Measurements from ENCODE around the gene FAF1.

FAF1 gene

DNA sequence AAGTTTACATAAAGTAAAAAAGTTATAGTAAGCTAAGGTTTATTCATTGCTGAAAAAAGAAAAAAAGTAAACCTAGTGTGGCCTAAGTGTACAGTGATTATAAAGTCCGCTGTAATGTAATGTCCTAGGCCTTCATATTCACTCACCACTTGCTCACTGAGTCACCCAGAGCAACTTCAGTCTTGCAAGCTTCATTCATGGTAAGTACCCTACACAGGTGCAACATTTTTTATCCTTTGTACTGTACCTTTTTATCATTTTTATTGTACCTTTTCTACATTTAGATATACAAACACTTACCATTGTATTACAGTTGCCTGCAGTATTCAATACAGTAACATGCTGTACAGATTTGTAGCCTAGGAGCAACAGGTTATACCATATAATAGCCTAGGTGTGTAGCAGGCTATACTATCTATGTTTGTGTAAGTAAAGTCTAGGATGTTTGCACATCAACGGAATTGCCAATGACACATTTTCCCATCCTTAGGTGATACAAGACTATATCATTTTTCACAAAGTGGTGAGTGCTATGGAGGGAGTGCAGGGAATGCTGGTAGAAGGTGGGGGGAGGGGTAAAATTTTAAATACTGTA lies 478.8 kb downstream of the FAF1 start:
- DNase-seq (ENCODE audit: extremely low read depth, insufficient read length) = no peak
- TF ChIP-seq, protein P1, sequence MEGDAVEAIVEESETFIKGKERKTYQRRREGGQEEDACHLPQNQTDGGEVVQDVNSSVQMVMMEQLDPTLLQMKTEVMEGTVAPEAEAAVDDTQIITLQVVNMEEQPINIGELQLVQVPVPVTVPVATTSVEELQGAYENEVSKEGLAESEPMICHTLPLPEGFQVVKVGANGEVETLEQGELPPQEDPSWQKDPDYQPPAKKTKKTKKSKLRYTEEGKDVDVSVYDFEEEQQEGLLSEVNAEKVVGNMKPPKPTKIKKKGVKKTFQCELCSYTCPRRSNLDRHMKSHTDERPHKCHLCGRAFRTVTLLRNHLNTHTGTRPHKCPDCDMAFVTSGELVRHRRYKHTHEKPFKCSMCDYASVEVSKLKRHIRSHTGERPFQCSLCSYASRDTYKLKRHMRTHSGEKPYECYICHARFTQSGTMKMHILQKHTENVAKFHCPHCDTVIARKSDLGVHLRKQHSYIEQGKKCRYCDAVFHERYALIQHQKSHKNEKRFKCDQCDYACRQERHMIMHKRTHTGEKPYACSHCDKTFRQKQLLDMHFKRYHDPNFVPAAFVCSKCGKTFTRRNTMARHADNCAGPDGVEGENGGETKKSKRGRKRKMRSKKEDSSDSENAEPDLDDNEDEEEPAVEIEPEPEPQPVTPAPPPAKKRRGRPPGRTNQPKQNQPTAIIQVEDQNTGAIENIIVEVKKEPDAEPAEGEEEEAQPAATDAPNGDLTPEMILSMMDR (IDR thresholded peaks at IDR 0.05; ENCODE audit: insufficient read depth, low read length, poor library complexity, severe bottlenecking) = no peak
- Histone ChIP-seq H3K36me3 (ENCODE audit: control insufficient read depth, insufficient read depth, low read length) (no peaks in the 10 kb centered on the region), H3K4me3 (replicated peaks; ENCODE audit: low read depth, low read length) (no peak overlapping the region), H3K27me3 (replicated peaks; ENCODE audit: control insufficient read depth, insufficient read depth, low read length) (no peaks in the 10 kb centered on the region)

DNA sequence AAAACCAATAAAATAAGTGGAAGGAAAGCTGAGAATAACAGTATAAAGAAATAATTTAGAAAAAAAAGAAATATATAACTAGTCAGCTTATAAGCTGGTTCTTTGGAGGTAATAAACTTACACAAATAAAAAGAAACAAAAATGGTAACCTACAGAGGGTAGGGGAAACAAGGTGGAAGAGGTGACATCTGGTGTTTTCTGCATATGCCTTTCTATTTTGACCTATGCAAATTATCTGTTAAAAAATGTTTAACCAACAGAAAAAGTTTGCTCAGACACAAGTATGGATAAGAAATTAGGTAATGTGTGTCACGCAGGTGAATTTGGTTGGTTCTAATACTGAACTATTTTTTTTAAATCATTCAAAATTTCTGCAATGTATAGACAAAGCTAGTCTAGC lies 483.3 kb downstream of the FAF1 start:
- Histone ChIP-seq H3K27me3 (replicated peaks; ENCODE audit: control insufficient read depth, insufficient read depth, low read length) (no peaks in the 10 kb centered on the region), H3K4me3 (replicated peaks; ENCODE audit: low read depth, low read length) (no peak overlapping the region), H3K36me3 (ENCODE audit: control insufficient read depth, insufficient read depth, low read length) (peaks cover 2% of the 10 kb centered on the region; the same call in 1 of the 2 replicates)
- TF ChIP-seq, protein P1 (IDR thresholded peaks at IDR 0.05; ENCODE audit: insufficient read depth, low read length, poor library complexity, severe bottlenecking) = no peak
- no peak for DNase-seq (ENCODE audit: extremely low read depth, insufficient read length)

DNA sequence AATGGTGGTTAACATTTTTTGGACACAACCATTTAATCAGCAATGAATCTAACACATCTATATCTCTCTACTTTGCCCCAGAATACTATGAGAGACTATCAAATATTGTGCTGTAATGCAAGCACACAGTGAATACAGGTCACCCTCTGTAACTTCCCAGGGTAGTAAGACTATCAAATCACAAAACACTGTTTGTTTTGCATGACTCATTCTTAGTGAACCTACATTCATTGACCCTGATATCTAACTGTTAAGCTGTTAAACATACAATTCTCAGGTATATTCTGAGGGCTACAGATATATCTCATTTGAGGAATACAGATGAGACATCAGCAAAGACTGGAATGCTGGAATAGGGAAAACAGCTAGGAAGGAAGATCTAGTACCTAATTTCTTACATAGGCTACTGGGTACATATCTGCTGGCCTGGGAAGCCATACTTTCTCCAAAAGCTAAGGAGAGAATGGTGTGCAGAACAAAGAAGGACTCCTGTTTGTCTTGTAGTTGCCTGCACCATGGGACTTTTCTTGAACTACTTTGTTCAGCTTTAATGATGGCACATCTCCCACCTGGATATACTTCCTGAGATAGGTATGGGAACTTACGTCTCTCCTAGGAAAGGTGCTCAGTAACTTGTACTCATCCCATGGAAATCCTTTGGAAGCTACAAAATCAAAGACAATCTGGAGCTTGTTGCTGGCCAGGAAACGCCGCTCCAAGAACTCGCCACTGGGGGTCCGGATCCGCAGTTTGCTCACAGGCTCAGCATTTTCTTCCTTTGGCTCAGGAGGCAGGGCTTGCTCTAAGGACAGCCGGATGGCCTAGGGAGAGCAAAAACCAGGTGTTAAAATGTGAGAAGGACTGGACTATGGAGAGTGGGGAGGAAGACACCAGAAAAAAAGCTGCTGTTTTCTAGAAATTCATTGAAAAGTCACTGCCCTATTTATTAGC lies 484.9 kb downstream of the FAF1 start:
- Histone ChIP-seq H3K27me3 (replicated peaks; ENCODE audit: control insufficient read depth, insufficient read depth, low read length) (no peaks in the 10 kb centered on the region), H3K4me3 (replicated peaks; ENCODE audit: low read depth, low read length) (no peak overlapping the region), H3K36me3 (ENCODE audit: control insufficient read depth, insufficient read depth, low read length) (peaks cover 2% of the 10 kb centered on the region; the same call in 1 of the 2 replicates)
- no peak for DNase-seq (ENCODE audit: extremely low read depth, insufficient read length)
- TF ChIP-seq, protein P1 (IDR thresholded peaks at IDR 0.05; ENCODE audit: insufficient read depth, low read length, poor library complexity, severe bottlenecking) = no peak

DNA sequence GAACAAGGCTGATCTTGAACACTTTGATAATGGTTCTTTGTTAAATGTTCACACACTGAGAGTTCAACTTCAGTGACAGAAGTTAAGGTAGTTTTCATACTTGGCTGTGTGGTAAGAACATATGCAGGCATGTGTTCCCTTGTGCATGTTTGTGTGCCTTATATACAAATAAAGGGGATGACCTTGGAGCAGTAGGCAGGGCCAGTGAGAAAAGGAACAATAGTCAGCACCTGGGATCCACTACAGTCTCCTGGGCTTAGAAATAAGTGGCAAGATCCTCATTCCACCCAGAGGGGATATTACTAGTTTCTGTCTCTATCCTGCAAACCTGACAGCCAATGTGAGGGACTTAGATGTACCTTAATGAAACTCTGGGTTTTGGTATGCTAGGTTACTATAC lies 486.6 kb downstream of the FAF1 start:
- Histone ChIP-seq H3K36me3 (ENCODE audit: control insufficient read depth, insufficient read depth, low read length) (peaks cover 2% of the 10 kb centered on the region; the same call in 1 of the 2 replicates), H3K4me3 (replicated peaks; ENCODE audit: low read depth, low read length) (no peak overlapping the region), H3K27me3 (replicated peaks; ENCODE audit: control insufficient read depth, insufficient read depth, low read length) (no peaks in the 10 kb centered on the region)
- no peak for DNase-seq (ENCODE audit: extremely low read depth, insufficient read length)
- TF ChIP-seq, protein P1 (IDR thresholded peaks at IDR 0.05; ENCODE audit: insufficient read depth, low read length, poor library complexity, severe bottlenecking) = no peak

DNA sequence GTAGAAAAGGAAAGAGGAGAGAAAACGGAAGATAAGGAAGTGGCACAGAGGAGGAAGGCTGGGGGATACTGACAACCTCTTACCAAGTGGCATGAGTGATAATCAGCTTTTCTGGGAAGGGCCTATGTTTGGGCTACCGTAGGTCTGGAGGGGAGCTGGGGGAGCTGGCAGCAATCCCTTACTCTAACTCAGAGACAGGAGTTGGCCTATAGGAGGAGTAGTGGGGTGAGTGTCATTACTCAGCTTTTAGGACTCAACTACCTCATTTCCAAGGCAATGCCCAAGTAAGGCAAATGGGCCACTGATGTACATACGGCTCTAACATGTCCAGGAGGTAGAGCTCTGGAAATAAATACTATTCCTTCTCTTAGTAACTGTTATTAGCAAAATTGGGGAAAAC lies 488.1 kb downstream of the FAF1 start:
- no peaks in the 10 kb centered on the region for H3K27me3 ChIP-seq (replicated peaks; ENCODE audit: control insufficient read depth, insufficient read depth, low read length)
- TF ChIP-seq, protein P1 (IDR thresholded peaks at IDR 0.05; ENCODE audit: insufficient read depth, low read length, poor library complexity, severe bottlenecking) = no peak
- H3K36me3 ChIP-seq (ENCODE audit: control insufficient read depth, insufficient read depth, low read length) = peaks cover 2% of the 10 kb centered on the region; the same call in 1 of the 2 replicates
- DNase-seq (ENCODE audit: extremely low read depth, insufficient read length) = no peak
- no peak overlapping the region for H3K4me3 ChIP-seq (replicated peaks; ENCODE audit: low read depth, low read length)
